Activated T-cell treated with anti-CD3 and anti-CD28 coated beads for 48 hours (primary cell): ENCODE results near the gene RPS4Y2.
A peak's percentile ranks its signal among the peaks of the same experiment; 100 is the strongest.

ENCODE experiments used
- DNase-seq: peaks from one replicate; pipeline ENCODE4 v3.0.0-alpha.2; 2020; ENCODE audit warnings: low read depth

The RPS4Y2 gene

GRCh38 chrY:20755808-20756207 is at the start of gene RPS4Y2:
Gene RPS4Y2, plus strand, starts transcription at chrY:20756108. Its CDS starts 56 bp downstream, at chrY:20756164.
- no peak for DNase-seq

- peak; percentile 12 for DNase-seq
These were observed 41.5 kb upstream of the RPS4Y2 start for GRCh38 chrY:20714391-20714790.

- DNase-seq: no peak
These were observed 29.6 kb upstream of the RPS4Y2 start for GRCh38 chrY:20726184-20726907.

- no peak for DNase-seq
These were observed 20.7 kb upstream of the RPS4Y2 start for GRCh38 chrY:20735200-20735599.

- DNase-seq: no peak
These were observed 16.1 kb upstream of the RPS4Y2 start for GRCh38 chrY:20739806-20740205.

DNA sequence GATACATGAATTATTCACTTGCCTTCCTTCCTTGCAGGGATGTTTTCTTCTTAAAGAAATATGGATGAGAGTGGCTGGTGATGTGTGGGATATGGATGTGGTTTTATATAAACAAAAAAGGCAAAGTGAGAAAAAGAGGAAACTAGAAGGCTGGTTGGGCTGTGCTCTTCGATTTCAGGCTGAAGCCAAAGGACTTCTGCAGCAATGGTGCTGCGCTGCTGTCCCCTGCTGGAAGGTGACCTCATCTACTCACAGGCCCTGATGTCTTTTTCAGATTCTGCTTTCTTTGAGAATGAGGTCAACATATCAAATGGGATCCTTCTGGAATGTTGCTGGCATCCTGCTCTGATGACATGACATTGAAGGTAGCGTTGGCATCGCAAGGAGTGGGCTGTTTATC is 15.3 kb upstream of the RPS4Y2 start:
- peak; percentile 10 for DNase-seq

DNA sequence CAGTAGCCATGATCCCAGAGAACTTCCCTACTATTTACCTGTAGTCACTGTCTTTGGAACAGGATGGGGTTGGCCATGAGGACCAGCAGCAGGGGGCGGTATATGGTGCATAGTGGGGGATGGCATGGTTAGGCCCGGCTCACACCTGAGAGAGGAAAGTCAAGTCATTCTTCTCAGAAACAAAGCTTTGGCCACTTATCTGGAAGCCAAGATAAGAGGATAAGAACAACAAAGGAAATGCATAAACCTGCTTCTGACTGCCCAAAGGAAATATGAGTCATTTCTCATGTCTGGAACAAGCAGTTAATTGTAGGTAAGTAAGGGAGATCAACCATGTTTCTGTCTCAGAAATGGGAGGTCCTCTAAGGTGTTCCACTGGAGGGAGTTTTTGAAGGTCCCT is 10.8 kb upstream of the RPS4Y2 start:
- DNase-seq: peak; percentile 8

DNA sequence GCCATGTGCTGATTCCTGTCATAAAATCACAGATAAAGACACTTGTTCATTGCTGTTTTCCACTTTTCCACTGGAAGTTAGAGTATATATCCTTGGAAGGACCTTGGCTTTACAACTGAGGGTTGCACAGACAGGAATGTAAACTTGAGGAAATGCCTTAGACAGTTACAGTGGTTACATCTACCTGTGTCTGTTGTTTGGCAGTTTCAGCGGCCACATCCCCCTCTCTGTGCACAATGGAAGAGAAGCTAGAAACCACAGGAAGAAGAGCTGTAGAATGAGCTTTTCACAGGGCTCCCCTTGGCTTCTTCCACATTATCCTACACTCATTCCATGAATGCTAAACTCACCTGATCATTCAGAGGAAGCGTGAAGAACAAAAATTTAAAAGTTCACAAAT is 9.0 kb upstream of the RPS4Y2 start:
- DNase-seq: no peak

DNA sequence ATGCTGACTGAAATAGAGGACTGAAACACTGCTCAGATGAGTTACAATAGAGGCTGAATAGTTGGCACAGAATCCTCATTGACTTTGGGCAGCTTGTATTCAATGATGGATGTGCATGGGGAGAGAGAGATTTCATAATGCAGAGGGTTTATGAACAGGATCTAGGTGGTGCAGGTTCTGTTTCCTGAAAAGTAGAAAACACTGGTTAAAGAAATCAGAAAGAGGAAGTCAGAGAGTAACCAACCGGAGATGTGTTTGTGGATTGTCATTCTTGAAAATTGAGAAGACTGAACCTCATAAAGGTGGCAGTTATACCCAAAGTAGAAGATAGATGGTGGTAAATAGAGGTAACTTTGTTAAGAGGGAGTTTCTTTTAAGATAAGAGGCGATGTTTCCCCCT is 8.0 kb downstream of the RPS4Y2 start:
- DNase-seq: no peak

DNA sequence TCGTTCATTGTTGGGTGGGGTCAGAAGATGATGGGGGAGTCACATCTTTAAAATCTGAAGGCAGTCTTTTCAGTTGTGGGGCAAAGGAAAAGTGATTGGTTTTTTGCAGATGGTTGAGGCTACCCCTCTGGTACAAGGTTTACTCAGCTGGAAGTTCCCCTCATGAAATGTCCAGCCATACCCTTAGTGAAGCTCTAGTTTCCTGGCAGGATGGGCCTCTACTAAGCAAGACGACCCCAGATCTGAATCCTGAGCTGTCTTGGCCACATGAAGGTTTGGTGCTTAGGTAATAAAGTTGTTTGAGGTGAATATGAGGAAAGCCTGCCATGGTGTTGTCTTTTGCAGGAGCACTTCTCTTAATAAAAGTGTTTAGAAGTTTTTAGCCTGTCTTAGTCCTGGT is 9.2 kb downstream of the RPS4Y2 start:
- DNase-seq: no peak

DNA sequence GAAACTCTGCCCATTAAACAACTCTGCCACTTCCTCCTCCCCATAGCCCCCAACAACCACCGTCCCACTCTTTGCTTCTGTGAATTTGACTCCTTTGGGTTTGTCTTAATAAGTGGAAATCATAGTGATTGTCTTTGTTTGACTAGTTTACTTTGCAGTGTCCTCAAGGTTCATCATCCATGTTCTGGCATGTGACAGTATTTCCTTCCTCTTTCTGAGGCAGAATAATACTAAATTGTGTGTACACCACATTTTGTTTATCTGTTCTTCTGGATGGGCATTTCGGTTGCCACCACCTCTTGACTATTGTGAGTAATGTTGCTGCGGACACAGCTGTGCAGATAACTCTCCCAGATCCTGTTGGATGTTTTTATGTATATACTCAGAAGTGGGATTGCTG is 14.8 kb downstream of the RPS4Y2 start:
- no peak for DNase-seq

- DNase-seq: no peak
These were observed 20.2 kb downstream of the RPS4Y2 start for GRCh38 chrY:20776104-20776503.

DNA sequence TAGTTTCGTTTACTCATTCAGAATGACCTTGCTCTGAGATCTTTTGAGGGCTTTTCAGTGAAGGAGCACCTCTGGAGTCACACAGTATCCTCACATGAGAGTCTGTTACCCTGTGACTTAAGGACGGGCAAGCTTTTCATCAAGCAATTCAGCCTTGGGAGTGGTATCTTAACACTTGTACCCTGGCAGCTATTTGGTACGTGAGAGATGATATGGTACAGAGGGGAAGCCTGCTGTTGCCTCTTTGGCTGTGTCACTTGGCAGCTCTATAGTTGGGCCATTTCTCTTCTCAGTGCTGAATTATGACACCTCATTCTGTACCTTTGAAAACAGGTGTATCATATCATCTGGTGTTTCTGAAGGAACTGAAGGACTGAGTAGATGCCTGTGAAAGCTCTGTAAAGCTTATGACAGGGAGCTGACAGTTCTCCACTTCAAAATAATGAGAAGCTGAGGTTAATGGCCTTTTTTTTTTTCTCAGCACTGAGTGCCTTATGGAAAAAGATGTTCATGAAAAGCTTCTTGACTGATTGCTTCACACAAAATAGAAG is 24.3 kb downstream of the RPS4Y2 start:
- DNase-seq: no peak

DNA sequence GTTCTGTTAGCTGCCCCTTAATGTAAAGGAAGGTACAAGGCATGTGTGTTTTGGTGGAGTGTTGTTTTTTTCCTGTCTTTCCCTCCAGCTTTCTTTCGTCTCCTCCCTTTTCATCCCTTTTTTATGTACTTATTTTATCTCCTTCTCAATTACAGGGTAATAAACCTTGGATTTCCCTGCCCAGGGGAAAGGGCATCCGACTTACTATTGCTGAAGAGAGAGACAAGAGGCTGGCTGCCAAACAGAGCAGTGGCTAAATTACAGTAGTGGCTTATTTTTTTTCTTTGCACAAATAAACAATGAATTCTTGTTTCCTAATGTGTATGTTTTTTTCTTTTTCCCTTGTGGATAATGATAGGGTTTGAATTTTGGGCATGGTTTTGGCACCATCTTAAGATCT is 24.9 kb downstream of the RPS4Y2 start:
- no peak for DNase-seq

DNA sequence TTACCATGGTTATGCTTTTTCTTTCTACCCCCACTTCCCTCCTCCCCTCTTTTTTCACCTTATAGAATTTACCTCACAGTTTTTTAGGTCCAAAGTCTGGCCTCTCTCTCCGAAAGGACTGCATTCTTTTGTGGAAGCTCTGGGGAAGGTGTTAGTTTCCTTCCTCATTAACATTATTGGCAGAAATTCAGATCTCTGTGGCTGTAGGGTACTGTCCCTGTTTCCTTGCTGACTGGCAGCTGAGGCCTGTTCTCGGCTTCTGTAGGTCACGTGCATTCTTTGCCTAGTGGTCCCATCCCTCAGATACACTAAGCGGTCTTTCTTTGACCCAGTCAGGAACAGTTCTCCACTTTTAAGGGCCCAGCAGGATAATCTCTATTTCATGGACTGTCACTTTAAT is 25.5 kb downstream of the RPS4Y2 start:
- no peak for DNase-seq

- no peak for DNase-seq
These were observed 29.1 kb downstream of the RPS4Y2 start for GRCh38 chrY:20784965-20785364.

- DNase-seq: no peak
These were observed 31.2 kb downstream of the RPS4Y2 start for GRCh38 chrY:20787076-20787475.

GRCh38 chrY:20798351-20799049 is 42.6 kb downstream of the RPS4Y2 start:
- DNase-seq: no peak

DNA sequence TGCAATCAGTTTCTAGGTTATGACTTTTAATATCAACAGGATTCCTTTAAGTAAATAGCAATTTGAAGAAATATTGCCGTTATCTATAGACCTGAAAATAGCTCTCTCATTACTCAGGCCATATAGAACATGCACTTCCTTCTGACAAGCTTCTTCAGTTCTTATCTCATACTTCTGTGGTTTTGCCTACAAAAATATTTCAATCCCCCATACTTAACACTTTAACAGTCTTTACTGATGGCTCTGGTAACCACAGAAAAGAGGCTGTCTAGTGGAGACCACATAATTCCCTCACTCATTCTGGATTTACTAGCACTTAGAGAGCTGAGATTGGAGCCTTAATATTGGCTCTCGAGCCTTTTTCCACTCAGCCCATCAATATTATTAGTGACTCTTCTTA is 46.8 kb downstream of the RPS4Y2 start:
- DNase-seq: no peak

- DNase-seq: no peak
These were observed 50.3 kb downstream of the RPS4Y2 start for GRCh38 chrY:20806243-20806642.

DNA sequence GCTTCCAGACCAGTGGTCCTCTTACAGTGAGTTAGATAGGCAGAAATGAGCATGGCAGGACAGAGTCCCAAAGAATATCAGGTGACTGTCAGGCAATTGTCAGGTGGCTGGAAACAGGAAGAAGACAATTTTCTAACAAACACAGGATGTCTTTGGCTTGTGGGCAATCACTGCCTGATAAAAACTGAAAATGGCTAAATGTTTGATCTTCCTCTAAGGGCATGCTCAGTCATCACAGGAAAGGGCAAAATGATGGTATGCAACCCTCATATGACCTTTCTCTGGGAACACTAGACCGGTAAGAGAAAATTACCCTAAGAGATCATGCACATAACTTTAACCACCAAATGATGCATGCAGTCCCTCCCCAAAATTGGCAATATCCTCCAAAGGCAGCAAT is 57.6 kb downstream of the RPS4Y2 start:
- DNase-seq: no peak

DNA sequence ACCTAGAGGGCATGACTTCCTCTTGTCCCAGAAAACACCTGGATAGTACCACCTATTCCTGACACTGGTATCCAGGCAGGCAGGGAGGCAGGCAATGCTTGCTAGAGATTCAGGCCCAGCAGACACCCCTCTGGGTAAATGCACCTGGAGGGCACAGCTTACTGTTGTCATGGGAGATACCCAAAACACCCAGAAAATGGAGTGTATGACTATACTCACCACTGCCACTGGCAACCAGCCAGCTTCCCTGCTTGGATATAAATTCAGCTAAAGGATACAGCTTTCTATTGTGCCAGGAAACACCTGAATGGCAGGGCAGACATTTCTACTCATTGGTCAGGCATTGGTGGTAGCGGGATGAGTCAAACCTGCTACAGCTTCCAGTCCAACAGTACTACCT is 58.9 kb downstream of the RPS4Y2 start:
- DNase-seq: no peak

- DNase-seq: no peak
These were observed 61.2 kb downstream of the RPS4Y2 start for GRCh38 chrY:20817067-20817466.
